Ishikawa (cell line): ENCODE data around the gene SHQ1.

Experiments
- EGR1 ChIP-seq: IDR thresholded peaks from 2 replicates; pipeline ENCODE4 v1.6.1; 2012
- RAD21 ChIP-seq: IDR thresholded peaks from 2 replicates; pipeline ENCODE4 v1.6.1; 2012; ENCODE audit warnings: low read depth
- TCF12 ChIP-seq: IDR thresholded peaks from 2 replicates; pipeline ENCODE4 v1.6.1; 2012; ENCODE audit warnings: low read depth

DNA sequence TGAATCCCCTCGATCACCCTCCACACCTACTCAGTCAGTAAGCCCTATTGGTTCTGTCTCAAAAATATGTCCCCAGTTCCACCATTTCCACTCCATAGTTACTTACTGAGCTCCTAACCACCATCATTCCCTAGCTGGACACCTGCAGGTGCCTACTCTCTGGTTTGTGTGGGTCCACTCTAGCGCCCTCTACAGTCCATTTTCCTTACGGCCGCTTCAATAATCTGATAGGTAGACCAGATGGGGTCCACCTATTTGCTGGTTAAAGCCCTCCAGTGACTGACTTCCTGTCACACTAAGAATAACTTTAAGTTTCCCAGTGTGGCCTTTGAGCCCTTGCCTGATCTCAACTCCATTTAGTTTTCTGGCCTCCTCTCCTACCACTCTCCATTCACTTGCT lies 44.6 kb upstream of the SHQ1 start:
- no peak; the same call in 1 of the 2 replicates for TF ChIP-seq RAD21
- TF ChIP-seq EGR1 = no peak
- TF ChIP-seq TCF12 = no peak
